Neural cell (in vitro differentiated cells): ENCODE data around the gene TOM1L1.

Experiments used
- EP300 ChIP-seq: fragments of 450-650 bp; conservative IDR thresholded peaks from 2 replicates; pipeline ENCODE4 v1.6.1; 2014; ENCODE audit warnings: antibody characterized with exemption, mild to moderate bottlenecking, moderate library complexity; ENCODE audit not compliant: poor library complexity, severe bottlenecking
- EZH2 ChIP-seq: fragments of 200-600, 300-800 bp; shearing (Covaris generic), sonication (generic); IDR thresholded peaks from 2 replicates; pipeline ENCODE4 v1.6.1; 2014; ENCODE audit warnings: antibody characterized with exemption, low read length, borderline replicate concordance, mild to moderate bottlenecking; ENCODE audit not compliant: insufficient read depth, poor library complexity, severe bottlenecking
- MXI1 ChIP-seq: fragments of 450-650 bp; conservative IDR thresholded peaks from 2 replicates; pipeline ENCODE4 v1.6.1; 2014; ENCODE audit warnings: antibody characterized with exemption, mild to moderate bottlenecking; ENCODE audit not compliant: poor library complexity, severe bottlenecking
- REST ChIP-seq: IDR thresholded peaks from 2 replicates; pipeline ENCODE4 v1.6.1; 2012; ENCODE audit warnings: borderline replicate concordance
- SMC3 ChIP-seq: fragments of 450-650 bp; conservative IDR thresholded peaks from 2 replicates; pipeline ENCODE4 v1.6.1; 2014; ENCODE audit warnings: antibody characterized with exemption, mild to moderate bottlenecking, moderate library complexity; ENCODE audit not compliant: poor library complexity
- TF ChIP-seq, protein P1 (sequence below): fragments of 450-650 bp; IDR thresholded peaks from 2 replicates; pipeline ENCODE4 v1.5.1; 2014; ENCODE audit warnings: antibody characterized with exemption, mild to moderate bottlenecking, moderate library complexity; ENCODE audit not compliant: poor library complexity, severe bottlenecking

DNA sequence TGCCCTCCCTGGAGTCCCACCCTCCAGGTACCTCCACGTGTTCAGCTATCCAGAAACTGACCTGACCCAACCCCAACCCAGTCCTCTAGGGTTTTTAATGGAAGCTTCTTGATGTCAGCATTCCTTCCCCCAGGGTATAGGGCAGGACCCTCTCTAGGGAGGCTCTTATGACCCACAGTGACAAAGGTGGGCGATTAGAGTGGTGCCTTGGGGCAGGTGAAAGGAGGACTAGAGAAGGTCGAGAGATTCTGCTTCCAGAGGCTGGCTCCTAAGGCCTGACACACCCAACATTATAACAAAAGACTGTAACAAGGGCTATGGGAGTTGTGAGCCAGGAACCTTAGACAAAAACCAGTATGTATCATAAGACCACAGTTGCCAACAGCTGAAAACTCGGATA lies 50.6 kb downstream of the TOM1L1 start:
- TF ChIP-seq, protein P1, sequence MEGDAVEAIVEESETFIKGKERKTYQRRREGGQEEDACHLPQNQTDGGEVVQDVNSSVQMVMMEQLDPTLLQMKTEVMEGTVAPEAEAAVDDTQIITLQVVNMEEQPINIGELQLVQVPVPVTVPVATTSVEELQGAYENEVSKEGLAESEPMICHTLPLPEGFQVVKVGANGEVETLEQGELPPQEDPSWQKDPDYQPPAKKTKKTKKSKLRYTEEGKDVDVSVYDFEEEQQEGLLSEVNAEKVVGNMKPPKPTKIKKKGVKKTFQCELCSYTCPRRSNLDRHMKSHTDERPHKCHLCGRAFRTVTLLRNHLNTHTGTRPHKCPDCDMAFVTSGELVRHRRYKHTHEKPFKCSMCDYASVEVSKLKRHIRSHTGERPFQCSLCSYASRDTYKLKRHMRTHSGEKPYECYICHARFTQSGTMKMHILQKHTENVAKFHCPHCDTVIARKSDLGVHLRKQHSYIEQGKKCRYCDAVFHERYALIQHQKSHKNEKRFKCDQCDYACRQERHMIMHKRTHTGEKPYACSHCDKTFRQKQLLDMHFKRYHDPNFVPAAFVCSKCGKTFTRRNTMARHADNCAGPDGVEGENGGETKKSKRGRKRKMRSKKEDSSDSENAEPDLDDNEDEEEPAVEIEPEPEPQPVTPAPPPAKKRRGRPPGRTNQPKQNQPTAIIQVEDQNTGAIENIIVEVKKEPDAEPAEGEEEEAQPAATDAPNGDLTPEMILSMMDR: no peak
- no peak for TF ChIP-seq SMC3
- no peak for TF ChIP-seq EZH2
- TF ChIP-seq REST: no peak
- no peak for TF ChIP-seq EP300
- TF ChIP-seq MXI1: no peak
